Measurements from ENCODE around the gene GPR78. TPM values are rescaled to one million over a fixed set of nuclear protein-coding genes. Genes with fewer than 3 reads are reported as not detected.

The GPR78 gene
- total RNA-seq, 1 donor from 2014 or later: not detected

DNA sequence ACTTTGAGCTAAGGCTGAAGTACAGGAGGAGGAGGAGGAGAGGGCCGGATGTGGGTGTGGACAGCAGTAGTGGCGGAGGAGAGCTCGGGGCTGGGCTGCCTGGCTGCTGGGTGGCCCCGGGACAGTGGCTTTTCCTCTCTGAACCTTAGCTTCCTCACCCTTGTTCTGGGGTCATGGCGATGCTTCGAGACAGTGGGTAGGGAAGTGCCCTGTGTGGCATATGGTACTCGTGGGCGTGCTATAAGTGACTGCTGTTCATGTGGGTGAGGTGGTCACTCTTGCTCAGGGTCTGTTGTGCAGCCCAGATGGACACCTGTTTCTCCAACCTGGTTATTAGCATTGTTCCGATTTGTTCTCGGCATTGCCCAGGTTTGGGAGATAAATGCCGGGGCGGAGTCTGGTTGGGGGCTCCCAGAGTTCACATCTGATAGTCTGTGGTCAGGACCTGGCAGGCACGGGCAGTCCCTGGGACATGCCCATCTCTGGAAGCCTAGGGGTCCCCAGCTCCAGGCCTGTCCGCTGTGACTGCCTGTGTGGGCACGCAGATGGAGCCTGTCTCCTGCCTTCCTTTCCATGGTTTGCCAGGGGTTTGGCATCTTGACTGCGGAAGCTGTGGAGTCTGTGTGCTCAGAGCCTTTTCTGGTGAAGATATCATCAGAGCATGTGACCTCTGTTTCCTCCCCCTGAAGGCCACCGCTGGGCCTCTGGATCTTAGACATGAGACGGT is 7.4 kb downstream of the GPR78 start:
- no peak for DNase-seq

DNA sequence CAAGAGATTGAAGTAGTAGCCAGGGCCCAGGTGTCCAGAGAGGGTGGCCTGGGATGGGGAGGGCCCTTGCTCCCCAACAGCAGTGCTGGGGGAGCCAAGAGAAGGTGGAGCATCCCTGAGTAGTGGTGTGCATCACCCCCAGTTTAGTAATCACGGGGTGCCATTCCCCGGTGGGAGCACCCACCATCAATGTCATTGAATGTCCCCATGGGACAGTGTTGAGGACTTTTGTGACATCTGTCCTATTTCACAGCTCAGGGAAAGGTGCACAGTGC is 7.9 kb downstream of the GPR78 start:
- no peak for DNase-seq

DNA sequence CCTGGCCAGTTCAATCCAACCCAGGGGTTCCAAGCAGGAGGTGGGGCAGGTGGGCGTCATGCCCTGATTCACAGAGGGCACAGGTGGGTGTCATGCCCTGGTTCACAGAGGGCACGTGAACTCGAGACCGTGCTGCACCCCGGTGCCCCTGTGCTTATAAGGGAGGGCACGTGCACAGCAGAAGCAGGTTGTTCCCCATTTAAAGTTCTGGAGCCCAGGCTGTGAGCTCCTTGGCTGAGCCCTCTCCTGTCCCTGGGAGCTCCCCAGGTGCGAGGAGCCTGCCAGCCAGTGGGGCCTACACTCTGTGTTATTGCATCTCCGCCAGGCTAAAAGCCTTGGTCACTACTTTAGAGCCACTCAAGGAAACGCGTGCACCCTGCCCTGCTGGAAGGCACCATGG is 9.1 kb downstream of the GPR78 start:
- DNase-seq: no peak

DNA sequence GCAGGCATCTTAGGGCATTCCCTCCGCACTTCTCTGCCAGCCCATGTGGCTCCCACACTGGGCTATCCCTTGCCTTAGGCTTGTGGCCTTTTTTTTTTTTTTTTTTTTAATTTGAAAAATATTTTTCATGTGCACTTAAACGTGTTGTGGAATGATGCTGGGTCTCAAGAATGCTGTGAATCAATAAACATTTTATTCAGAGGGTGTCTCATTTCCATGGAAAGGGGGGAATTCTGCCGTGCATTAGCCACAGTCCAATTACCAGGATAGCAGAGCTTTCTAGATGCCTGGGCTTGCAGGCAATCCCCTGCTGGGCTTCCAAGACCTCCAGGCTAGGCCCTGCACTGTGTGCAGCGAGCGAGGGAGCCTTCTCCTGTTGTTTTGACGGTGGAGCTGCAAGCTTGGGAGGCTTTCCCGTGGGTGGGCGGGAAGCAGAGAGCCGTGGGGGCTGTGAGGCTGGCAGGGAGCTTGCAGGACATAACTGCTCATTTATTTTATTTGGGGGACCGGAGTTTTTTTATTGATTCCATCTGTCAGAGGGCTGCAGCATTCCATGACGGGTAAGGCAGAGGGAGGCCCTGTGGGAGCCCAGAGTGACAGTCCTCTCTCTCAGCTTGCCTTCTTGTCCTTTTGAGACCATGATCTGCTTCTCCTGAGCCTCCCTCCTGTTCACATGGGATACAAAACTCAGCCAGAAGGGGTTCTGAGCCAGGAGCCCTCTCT is 9.8 kb downstream of the GPR78 start:
- no peak for DNase-seq

GRCh38 chr4:8590546-8590880 is 10.3 kb downstream of the GPR78 start:
- no peak for DNase-seq

DNA sequence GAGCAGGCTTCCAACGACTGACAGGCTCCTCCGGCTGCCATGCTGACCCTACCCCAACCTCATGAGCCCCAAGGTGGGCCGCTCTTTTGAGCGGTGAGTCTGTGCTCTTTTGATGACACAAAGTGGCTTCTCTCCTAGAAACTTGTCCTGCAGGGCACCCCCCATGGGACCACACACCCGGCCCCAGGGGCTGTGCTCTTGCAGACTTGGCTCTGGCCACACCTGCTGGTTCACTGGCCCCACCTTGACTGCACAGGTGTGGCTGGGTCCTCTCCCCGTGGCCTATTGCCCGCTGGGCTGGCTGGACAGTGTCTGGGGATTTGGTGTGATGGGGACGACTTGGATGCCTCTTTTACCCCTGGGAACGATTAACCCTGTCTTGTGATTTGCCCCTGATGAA is 10.9 kb downstream of the GPR78 start:
- no peak for DNase-seq

GRCh38 chr4:8591626-8592365 is 11.6 kb downstream of the GPR78 start:
- DNase-seq: no peak

GRCh38 chr4:8592366-8593263 is 12.4 kb downstream of the GPR78 start, which contains the start of gene CPZ:
Gene CPZ (plus strand): TSS chr4:8592765. CDS start chr4:8592834, 69 bp downstream.
- no peak for DNase-seq

DNA sequence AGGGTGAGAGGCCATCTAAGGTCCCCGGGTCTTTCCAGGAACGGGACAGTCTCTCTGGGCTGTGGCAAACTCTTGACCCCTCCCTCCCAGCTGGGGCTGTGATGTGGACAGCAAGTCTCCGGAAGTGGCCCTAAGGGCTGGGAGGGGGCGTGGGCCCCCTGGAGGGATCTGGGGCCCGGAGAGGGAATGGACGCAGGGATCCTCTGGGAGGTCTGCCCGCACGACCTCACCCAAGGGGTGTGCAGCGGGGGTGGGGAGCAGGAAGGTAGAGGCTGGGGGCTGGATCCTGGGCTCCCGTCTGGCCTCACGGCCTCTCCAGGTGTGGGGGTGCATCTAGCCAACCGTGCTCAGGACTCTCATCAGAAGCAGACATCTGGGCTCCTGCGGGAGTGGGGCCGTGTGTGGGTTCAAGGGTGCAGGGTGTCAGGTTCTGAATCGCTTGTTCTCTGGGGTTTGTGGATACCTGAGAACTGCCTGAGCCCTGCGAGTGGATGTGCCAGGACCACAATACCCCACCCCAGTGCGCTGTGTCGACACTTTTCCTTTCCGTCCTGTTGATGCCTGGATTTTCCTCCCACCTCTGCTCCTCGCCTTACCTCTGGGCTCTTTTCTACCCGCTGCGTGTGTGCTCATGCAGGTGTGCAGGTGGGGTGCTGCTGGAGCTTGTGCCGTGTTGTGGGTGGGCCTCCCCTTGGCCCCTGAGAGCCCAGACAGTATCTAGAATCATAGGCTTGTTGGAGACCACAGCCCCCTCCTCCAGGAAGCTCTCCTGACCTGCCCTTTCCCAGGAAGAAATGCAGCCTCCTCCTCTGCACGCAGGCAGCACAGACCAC is 13.3 kb downstream of the GPR78 start:
- DNase-seq: no peak

- peak; percentile 80 for DNase-seq
These were observed 14.2 kb downstream of the GPR78 start for GRCh38 chr4:8594097-8595038.

DNA sequence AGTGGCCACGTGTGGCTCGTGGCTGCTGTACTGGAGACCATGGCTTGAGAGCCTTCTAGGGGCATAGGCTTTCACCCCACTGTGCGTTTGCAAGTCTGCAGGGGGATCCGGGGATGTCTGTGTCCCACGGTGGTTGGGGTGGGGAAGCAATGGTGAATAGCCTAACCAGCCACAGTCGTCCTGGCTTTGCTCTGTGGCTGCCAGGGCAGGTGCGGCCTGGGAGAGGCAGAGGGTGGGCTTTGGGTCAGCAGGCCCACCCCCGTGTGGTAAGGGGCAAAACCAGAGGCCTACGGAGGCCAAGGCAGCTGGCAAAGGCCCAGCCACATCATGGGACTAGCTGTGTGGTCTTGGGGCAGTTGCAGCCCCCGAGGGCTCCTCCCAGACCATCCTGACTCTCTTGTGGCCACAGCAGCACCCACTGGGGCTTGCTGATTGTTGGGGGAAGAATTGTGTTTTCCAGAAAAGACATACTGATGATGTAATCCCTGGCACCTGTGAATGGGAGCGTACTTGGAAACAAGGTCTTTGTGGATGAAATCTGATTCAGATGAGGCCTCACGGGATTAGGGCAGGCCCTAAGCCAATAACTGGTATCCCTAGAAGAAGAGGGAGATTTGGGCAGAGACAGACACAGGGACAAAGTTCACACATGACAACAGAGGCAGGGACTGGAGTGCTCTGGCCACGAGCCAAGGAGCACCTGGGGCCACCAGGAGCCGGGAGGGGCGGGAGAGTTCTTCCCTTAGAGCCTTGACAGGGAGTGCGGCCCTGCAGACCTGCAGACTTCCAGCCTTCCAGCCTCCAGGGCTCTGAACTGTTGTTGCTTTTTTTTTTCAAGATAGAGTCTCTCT is 15.3 kb downstream of the GPR78 start:
- DNase-seq: no peak

DNA sequence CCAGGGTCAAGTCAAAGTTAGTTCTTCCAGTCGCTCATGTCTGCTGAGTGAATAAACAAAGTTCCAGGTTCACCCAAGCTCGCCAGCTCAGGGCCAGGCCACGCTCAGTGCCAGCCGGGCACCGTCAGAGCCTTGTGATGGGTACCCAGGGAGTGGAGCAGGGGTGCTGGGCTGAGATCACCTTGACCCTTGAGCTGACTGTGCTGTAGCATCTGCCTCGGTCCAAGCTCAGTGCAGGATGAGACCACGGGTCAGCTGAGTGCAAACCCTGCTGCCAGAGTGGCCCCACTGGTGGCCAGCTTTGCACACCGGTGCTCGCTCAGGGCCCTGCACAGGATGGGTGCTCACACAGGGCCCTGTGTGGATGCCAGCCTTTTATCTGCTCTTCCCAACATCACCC is 16.7 kb downstream of the GPR78 start:
- DNase-seq: no peak

GRCh38 chr4:8597319-8597718 is 17.1 kb downstream of the GPR78 start:
- DNase-seq: no peak

DNA sequence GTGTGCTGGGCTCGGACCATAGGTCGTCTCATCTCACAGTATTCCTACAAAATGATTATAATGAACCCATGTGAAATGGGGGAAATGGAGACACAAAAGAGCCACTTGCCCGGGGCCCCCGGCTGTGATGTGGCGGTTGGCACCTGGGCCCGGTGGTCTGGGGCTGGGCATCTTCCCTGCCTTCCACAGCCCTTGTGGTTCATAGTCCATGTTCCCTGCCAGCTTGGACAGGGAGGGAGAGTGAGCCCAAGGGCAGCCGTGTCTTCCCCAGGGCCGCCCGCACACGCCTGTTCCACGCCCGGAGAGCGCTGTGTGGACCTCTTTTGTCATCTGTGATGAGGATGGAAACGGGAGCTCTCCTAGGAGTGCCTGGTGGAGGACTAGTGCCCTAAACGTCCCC is 17.6 kb downstream of the GPR78 start:
- DNase-seq: no peak

DNA sequence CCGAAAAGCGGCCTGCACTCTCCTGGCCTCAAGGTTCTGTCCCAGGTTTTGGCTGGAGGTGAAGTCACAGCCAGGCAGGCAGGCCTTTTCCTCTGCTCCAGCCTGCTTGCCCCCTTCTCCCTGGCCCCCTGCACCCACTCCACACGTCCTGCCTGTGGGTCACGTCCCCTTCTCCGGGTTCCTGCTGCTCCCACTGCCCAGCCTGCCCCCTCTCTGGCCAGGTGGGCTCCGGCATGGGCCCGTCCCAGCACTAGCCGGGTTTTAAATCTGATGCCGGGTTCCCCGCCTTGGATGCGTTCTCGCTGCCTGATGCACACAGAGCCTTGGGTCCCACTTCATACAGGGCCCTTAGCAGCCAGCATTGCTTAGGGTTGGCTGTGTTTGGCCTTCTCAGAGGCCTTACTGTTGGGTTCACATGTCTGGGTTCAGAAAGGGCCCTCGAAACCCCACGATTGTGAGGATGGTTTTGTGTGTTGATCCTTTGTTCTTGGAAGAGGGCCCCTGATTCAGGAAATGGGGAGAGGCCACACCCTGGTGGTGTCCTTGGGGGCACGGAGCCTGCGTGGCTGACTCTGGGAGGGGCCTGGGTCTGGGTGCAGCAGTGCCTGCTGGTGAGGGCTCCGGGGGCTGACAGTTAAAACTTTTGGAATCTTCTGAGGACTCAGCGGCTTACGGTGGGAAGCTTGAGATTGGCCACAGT is 18.3 kb downstream of the GPR78 start:
- no peak for DNase-seq

- no peak for DNase-seq
These were observed 18.9 kb downstream of the GPR78 start for GRCh38 chr4:8599091-8599460.

GRCh38 chr4:8599657-8600056 is 19.5 kb downstream of the GPR78 start:
- DNase-seq: no peak

- DNase-seq: no peak
These were observed 20.1 kb downstream of the GPR78 start for GRCh38 chr4:8600266-8600665.

DNA sequence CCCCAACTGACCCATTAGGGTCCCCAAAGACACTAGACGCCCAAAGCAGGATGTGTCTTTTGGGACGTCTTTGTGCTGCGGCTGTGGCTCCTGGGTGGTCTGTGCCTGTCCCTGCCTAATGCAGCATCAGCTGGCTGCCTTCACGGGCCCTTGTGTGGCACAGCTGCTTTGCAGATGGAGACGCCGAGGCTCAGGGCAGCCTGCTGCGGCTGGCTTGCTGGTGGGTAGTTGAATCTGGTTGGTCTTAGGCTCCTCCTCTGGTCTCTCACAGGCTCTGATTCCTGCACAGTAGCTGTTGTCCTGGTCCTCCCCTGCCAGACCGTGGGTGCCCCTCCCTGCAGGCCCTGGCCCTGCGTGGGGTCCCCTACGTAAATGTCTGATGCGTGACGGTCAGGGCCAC is 20.5 kb downstream of the GPR78 start:
- DNase-seq: no peak

All from dermis blood vessel endothelial cell (primary cell).